ENCODE measurements around the gene MAGEC2.
A peak's percentile ranks its signal among the peaks of the same experiment; 100 is the strongest.

MAGEC2 gene

DNA sequence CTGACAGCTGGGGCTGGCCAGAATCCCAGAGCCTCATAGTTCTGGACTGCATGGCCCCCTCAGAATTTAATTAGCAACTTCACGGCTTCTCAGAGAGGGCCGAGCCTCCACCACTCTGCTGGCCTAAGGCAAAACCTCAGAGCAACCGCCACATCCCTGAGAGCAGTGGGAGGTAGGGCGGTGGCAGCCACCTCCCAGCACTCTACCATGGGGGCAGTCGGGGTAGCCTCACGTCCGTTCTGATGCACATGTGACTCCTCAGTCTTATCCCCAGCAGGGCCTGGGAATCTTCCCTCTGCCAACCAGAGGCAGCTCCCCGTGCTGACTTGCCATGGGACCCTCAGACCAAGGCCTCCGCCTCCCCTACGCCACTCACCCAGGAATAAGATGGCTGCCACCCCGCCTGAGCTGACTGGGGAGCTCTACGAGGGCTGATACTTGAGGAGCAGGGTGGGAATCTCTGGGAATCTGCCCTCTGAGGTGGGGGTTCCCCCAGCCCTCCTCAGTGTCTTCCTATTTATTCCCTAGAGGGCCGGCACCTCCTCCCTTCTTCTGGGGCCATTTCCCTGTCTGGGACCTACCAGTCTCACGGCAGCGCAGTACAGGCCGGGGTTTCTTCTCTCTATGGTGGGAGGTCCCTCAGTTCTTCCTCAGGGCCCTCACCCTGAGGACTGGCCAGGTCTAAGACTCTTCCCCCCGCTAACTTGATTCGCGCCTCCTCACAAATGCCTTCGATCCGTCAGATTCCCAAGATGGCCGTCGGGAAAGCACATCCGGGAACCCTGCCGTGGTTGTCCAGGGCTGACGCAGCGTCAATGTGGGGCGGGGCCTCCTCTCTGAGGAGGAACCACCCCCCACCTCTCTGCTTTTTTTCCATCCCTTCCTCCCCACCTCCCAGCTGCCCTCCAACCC, at the start of gene MAGEC2:
Gene MAGEC2, minus strand, starts transcription at position 769 of the 912 bp plus-strand sequence. CDS start 1,303 bp downstream, outside the sequence.
- no peak for DNase-seq

GRCh38 chrX:142251680-142252079, 46.6 kb upstream of the MAGEC2 start:
- no peak for DNase-seq

- DNase-seq = no peak
These were observed 46.1 kb upstream of the MAGEC2 start for GRCh38 chrX:142251202-142251601.

- DNase-seq = no peak
These were observed 45.4 kb upstream of the MAGEC2 start for GRCh38 chrX:142250502-142250901.

GRCh38 chrX:142249721-142250120, 44.6 kb upstream of the MAGEC2 start:
- DNase-seq = no peak

DNA sequence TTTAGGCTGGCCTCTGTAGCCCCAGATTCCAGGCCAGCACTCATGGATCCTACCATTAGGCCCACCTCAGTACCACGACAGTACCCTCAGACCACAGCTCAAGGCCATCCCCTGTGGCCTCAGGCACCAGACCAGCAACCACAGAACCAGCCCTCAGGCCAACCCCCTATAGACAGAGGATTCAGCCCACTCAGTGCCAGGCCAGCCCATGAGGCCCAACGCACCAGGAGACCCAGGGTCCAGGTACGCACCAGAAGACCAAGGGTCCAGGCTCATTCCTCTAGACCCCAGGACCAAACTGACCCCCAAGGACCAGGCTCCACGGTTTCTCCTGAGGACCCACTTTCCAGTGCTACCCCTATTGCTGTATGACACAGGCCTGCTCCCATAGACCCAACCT, 39.5 kb upstream of the MAGEC2 start:
- DNase-seq = no peak

DNA sequence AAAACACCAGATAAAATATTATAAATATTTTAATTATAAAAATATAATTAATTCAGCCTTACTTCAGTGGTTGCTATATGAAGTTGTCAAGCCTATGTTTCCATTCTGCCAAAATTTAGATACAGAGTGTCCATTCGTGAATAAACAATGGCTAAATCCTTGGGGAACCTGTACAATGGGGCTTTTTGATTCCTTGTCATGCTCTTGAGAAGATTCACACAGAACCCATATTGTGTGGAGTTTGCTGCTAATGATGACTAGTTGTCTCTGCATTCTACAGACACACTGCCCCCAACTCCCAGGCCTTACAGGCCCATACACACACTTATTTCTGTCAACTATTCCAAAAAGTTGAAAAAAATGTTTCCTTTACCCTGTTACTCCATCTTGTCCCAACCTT, 33.4 kb upstream of the MAGEC2 start:
- no peak for DNase-seq

DNA sequence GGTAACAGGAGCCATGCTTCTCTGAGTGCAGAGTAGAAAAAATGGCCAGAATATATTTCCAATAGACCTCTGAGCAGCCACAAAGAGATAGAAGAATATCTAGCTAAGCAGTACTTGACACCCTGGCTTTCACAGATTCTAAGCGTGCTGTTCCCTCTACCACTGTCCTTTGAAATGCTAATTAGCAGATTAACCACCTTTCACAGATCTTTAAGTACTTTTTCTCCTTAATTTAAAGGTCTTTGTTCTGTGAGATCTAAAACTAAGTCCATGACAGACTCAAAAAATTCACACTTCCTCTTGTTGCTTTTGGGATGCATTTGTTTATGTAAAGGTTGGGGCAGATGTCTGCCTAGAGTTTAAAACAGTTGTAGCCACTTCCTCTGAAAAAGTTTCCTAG, 28.3 kb upstream of the MAGEC2 start:
- no peak for DNase-seq

DNA sequence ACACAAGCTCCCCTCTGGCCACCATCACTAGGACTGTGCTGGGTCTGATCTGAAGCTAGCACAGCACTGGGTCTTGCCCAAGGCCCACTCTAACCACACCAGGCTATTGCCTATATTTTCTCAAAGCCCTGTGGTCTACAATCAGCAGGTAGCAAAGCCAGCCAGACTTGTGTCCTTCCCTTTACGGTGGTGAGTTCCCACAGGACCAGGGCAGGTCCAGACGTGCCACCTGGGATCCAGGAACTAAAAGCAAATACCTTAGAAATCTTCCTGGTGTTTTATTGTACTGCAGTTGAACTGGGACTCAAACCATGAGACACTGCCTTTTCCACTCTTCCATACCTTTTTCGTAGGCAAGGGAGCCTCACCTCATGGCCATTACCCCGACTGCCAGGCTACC, 9.0 kb upstream of the MAGEC2 start:
- no peak for DNase-seq

- no peak for DNase-seq
These were observed 4.0 kb downstream of the MAGEC2 start for GRCh38 chrX:142201113-142201512.

- no peak for DNase-seq
These were observed 19.0 kb downstream of the MAGEC2 start for GRCh38 chrX:142186103-142186502.

DNA sequence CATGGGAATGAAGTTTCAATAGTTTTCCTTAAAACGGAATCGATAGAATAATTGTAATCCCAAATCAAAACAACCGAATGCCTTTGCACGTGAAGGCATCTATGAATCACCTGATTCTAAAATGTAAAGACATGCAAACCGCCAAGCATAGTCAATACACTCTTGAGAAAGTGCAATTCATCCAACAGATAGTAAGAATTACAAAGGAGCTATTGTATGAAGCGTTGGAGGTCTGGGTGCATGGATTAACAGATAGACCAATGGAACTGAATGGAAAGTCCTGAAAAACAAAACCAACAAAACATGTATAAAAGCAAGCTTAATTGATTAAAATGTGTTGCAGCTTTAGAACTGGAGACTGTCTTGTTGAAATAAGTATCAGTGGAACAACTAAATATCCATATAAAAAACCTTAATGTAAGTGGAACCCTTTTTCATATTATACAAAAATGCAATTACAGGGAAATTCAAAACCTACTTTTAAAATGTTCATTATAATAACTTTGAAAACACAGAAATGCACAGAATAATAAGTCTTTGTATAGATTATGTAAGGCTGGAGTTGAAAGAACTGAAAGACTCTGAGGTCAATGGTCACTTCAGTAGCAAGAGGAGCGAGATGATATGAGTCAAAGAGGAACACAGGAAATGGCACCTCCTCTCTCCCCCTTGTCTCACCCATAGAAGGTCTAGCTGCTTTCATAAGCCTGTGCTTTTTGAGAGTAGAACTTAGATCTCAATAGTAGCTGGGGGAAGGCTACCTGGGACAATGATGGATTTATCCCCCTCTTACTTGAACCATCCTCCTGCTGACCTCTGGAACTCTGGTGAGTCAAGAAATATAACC, 20.1 kb downstream of the MAGEC2 start:
- DNase-seq = no peak

GRCh38 chrX:142156567-142156966, 48.5 kb downstream of the MAGEC2 start:
- peak; percentile 45 for DNase-seq
